ENCODE results near the gene PLOD1. TPM values are rescaled to one million over a fixed set of nuclear protein-coding genes. Genes with fewer than 3 reads are reported as not detected.

Gene PLOD1
- total RNA-seq, 1 donor, result 309 TPM

DNA sequence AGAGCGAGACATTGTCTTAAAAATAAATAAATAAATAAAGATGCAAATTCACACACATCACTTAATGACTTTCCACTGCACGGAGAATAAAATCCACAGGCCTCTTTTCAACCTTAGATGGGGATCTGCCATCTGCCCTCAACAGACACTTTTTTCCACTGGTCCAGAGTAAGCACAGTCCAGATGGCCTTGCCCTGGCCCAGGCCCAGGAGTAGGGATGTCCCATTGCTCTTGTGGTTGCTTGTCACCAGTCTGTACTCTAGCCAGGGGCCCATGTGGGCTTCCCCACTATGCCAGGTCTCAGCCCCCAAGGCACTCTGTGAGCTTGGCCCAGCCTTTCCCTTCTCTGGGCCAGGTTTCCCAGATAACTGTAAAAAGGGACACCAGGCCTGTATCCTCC, 17.4 kb downstream of the PLOD1 start:
- TF ChIP-seq, protein P1, sequence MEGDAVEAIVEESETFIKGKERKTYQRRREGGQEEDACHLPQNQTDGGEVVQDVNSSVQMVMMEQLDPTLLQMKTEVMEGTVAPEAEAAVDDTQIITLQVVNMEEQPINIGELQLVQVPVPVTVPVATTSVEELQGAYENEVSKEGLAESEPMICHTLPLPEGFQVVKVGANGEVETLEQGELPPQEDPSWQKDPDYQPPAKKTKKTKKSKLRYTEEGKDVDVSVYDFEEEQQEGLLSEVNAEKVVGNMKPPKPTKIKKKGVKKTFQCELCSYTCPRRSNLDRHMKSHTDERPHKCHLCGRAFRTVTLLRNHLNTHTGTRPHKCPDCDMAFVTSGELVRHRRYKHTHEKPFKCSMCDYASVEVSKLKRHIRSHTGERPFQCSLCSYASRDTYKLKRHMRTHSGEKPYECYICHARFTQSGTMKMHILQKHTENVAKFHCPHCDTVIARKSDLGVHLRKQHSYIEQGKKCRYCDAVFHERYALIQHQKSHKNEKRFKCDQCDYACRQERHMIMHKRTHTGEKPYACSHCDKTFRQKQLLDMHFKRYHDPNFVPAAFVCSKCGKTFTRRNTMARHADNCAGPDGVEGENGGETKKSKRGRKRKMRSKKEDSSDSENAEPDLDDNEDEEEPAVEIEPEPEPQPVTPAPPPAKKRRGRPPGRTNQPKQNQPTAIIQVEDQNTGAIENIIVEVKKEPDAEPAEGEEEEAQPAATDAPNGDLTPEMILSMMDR (IDR thresholded peaks at IDR 0.05; ENCODE audit: insufficient read depth, low read depth, low read length), result no peak
- H3K4me3 ChIP-seq (ENCODE audit: low read depth, low read length), result no peak overlapping the region
- no peak for DNase-seq (ENCODE audit: low read depth)

DNA sequence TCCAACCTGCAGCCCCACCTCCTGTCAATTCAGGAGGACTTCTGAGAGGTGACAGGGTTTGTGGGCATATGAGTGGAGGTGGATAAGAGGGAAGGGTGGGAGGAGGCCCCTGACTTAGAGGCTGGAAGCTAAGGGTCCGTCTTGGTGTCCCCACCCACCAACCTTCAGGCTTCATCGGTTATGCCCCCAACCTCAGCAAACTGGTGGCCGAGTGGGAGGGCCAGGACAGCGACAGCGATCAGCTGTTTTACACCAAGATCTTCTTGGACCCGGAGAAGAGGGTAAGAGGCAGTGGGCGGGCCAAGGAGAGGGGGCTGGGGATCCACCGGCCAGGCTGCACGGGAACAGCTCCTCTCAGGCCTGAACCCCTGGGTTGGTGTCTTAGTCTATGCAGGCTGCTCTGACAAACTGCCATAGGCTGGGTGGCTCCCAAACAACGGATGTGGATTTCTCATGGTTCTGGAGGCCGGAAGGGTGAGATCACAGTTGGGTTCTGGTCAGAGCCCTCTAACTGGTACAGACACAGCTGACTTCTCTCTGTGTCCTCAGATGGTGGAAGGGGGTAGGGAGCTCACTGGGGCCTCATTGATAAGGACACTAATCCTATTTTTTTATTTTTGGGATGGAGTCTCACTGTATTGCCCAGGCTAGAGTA, 18.1 kb downstream of the PLOD1 start:
- H3K4me3 ChIP-seq (ENCODE audit: low read depth, low read length), result no peak overlapping the region
- TF ChIP-seq, protein P1 (IDR thresholded peaks at IDR 0.05; ENCODE audit: insufficient read depth, low read depth, low read length), result no peak
- no peak for DNase-seq (ENCODE audit: low read depth)

DNA sequence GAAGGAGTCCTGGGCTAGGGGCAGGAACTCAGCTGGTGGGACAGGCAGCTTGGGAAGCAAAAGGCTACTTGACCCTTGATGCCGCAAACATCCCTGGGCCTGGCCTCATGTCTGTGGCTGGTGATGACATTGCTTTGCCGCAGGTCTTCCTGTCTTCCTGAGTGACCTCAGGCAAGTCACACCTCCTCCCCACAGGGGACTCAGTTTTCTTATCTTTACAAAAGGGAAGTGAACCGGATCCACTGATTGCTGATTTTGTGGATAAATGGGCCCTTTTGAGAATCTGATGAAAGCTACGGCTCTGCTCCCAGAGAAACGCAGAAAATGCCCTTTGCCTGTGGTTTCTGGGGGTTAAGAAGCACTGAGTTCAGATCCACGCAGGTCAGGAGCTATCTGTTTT, 20.7 kb downstream of the PLOD1 start:
- DNase-seq (ENCODE audit: low read depth), result no peak
- TF ChIP-seq, protein P1 (IDR thresholded peaks at IDR 0.05; ENCODE audit: insufficient read depth, low read depth, low read length), result no peak

DNA sequence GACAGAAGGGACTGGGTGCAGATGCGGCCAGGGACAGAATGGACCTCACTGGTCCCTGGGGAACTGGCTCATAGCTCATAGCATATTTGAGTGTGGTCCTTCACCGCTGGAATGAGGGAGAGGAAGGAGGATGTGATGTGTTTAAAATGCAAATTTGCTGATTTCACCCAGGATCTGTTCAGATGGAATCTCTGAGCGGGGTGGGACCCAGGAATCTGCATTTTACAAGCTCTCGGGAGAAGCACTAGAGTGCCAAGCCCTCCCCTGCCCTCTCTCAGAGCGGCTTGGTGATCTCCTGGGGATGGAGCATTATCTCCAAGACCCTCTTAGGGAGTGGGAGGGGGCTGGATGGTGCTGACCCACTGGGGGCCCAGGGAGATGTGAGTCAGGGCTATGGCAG, 22.9 kb downstream of the PLOD1 start:
- DNase-seq (ENCODE audit: low read depth), result no peak
- H3K4me3 ChIP-seq (ENCODE audit: low read depth, low read length), result no peak overlapping the region
- TF ChIP-seq, protein P1 (IDR thresholded peaks at IDR 0.05; ENCODE audit: insufficient read depth, low read depth, low read length), result no peak

More for the DNA sequence above, 20.7 kb downstream of the PLOD1 start:
- no peak overlapping the region for H3K4me3 ChIP-seq (ENCODE audit: low read depth, low read length)

DNA sequence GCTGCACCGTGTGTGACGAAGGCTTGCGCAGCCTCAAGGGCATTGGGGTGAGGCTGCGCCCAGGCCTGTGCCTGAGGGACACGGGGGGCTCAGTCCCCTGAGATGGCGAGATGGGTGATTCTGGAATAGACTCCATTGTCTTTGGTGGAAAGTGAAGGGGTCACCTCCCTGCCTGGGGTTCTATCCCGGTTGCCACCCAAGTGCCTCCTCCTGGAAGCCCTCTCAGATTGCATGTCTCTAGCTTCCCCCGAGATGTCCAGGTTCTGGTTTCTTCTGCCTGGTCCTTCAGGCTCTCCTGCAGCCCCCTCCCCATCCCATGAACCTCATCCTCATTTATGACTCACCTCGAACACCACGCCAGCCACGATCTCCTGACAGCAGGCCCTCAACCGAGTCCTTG, 23.4 kb downstream of the PLOD1 start:
- H3K4me3 ChIP-seq (ENCODE audit: low read depth, low read length), result no peak overlapping the region
- TF ChIP-seq, protein P1 (IDR thresholded peaks at IDR 0.05; ENCODE audit: insufficient read depth, low read depth, low read length), result no peak
- no peak for DNase-seq (ENCODE audit: low read depth)

DNA sequence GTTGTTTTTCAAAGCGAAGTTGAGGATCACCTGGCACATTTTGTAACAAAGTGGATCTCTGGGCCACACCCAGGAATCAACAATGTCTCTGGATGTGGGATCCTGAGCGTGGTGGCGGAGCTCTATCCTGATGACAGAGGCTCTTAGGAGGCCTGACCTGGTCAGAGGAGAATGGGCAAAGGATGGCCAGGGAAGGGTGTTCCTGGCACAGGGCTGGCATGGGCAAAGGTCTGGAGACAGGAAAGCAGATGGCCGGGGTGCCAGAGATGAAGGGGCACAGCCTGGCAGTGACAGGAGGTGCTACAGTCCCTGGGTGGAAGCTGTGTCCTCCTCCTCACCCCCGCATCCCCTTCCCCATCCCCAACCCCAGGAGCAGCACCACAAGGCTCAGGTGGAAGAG, 25.8 kb downstream of the PLOD1 start:
- H3K4me3 ChIP-seq (ENCODE audit: low read depth, low read length), result no peak overlapping the region
- no peak for DNase-seq (ENCODE audit: low read depth)
- TF ChIP-seq, protein P1 (IDR thresholded peaks at IDR 0.05; ENCODE audit: insufficient read depth, low read depth, low read length), result no peak

DNA sequence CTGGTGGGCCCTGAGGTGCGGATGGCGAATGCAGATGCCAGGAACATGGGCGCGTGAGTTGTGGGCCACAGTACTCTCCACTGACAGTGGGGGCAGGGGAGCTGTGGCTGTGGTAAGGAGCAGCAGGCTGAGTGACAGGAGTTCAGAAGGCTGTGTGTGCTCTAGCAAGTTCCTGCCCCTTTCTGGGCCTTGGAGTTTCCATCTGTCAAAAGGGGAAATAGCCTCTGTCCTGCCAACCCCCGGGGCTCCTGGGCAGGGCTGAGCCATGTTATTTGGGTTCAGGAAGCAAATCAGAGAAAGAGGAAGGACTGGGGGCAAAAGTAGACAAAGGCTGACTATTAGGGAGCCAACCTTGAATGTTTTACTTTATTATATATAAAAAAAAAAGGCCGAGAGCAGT, 26.2 kb downstream of the PLOD1 start:
- H3K4me3 ChIP-seq (ENCODE audit: low read depth, low read length), result no peak overlapping the region
- DNase-seq (ENCODE audit: low read depth), result no peak
- TF ChIP-seq, protein P1 (IDR thresholded peaks at IDR 0.05; ENCODE audit: insufficient read depth, low read depth, low read length), result no peak
